ENCODE results near the gene ARPC5L. TPM values are rescaled to one million over a fixed set of nuclear protein-coding genes. Genes with fewer than 3 reads are reported as not detected.
A peak's percentile ranks its signal among the peaks of the same experiment; 100 is the strongest.

The ARPC5L gene
- total and polyA plus RNA-seq, 9 of the 15 experiments (the other 6 are each of a cell fraction or from before 2014, with no cell fraction given), result 25.4 to 113 (median 63.8) TPM

GRCh38 chr9:124840300-124840833 is 21.6 kb upstream of the ARPC5L start (continued):
- peak; percentile 67 to 84 (median 77) for TF ChIP-seq CTCF (IDR thresholded peaks at IDR 0.05 in 2 of 3, conservative IDR thresholded peaks at IDR 0.05 in 1 of 3; ENCODE audit: insufficient read depth in 2 of 3, low read depth in 1 of 3, low read length in 3 of 3)
- peak; percentile 50 for TF ChIP-seq CTCFL (IDR thresholded peaks at IDR 0.05; ENCODE audit: borderline replicate concordance, insufficient read depth, low read depth, low read length, poor library complexity, severe bottlenecking)
- TF ChIP-seq MYNN (IDR thresholded peaks at IDR 0.05), result no peak
- no peak for TF ChIP-seq MYNN (CRISPR knock-in tag; IDR thresholded peaks at IDR 0.05)
- TF ChIP-seq PCBP1 (IDR thresholded peaks at IDR 0.05; ENCODE audit: low read depth, low read length, poor library complexity, severe bottlenecking), result peak; percentile 56
- TF ChIP-seq DACH1 (IDR thresholded peaks at IDR 0.05; ENCODE audit: partially characterized antibody), result peak; percentile 78
- no peak for TF ChIP-seq ZFPM2 (CRISPR knock-in tag; IDR thresholded peaks at IDR 0.05)
